Thyroid gland (tissue), 4 donors: ENCODE data around the gene ORM2.

ENCODE experiments used
- CTCF ChIP-seq, 6 experiments: fragments of 200-600 bp in 3 of 6; fragments of 450-650 bp in 3 of 6; sonication (generic) in 3 of 6; IDR thresholded peaks; one replicate each; pipeline ENCODE4 v1.5.1; 2016 to 2019; ENCODE audit warnings: antibody characterized with exemption in 6 of 6, mild to moderate bottlenecking in 2 of 6, inconsistent platforms in 1 of 6, moderate library complexity in 1 of 6
- POLR2A ChIP-seq, 2 donors: fragments of 450-650 bp; IDR thresholded peaks; one replicate each; pipeline ENCODE4 v1.6.1; 2017; ENCODE audit warnings: antibody characterized with exemption in 2 of 2, mild to moderate bottlenecking in 2 of 2, moderate library complexity in 1 of 2

DNA sequence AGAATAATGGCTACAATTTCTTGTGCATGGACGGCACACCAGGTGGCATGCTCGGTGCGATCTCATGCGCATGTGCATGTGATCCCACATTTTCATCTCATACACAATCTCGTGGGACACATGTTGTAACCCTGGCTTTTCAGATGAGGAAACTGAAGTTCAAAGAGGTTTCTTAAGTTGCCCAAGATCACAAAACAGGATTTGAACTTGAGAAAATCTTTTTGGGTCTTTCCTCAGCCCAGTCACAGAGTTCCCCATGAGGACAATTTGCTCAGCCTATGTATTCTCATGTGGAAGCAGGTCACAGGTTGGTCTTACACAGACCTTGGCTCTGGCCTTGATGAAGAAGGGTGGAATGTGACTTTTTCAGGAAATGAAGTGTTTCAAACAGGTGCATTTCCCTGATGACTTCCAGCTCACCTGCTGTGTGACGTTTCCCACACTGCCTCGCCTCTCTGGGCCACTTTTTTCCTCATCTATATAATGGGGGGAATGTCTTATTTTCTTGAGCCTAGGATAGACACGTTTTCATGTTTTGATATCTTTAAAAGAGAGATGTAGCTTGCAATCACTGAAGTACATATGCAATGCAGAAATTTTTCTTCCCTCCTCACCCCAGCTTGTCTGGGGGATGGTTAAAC, 13.8 kb upstream of the ORM2 start:
- TF ChIP-seq CTCF (IDR thresholded peaks at IDR 0.05) = no peak
- TF ChIP-seq POLR2A (IDR thresholded peaks at IDR 0.05) = no peak
